SK-N-SH (cell line): ENCODE data around the gene CHAF1A. TPM values are rescaled to one million over a fixed set of nuclear protein-coding genes. Genes with fewer than 3 reads are reported as not detected.

Experiments
- CTCF ChIA-PET: fragments of 300-600, 350-600 bp; formaldehyde crosslinking; extraction: SDS; loops from one replicate; lab custom pipeline; 2021; lab: Yijun Ruan, JAX
- POLR2A ChIA-PET: fragments of 350-600 bp; sonication (Branson Sonifier 250); formaldehyde crosslinking; extraction: SDS; loops from one replicate; lab custom pipeline; 2020; ENCODE audit warnings: antibody characterized with exemption, inconsistent platforms; lab: Yijun Ruan, JAX
- DNase-seq: peaks from one replicate; pipeline ENCODE4 v3.0.0; 2012
- H2AFZ ChIP-seq: fragments of 200-600 bp; sonication (generic); 2 replicates; pipeline ENCODE4 v1.8.1; 2016; ENCODE audit warnings: antibody characterized with exemption, mild to moderate bottlenecking, low read depth
- H3F3A ChIP-seq: fragments of 200-600 bp; sonication (generic); replicated peaks from 2 replicates; pipeline ENCODE3; 2016; ENCODE audit warnings: antibody characterized with exemption, mild to moderate bottlenecking; ENCODE audit not compliant: insufficient read depth
- H3K27ac ChIP-seq, 2 experiments: fragments of 200-500 bp in 1 of 2; fragments of 200-600 bp in 1 of 2; sonication (Bioruptor generic) in 1 of 2; sonication (generic), shearing (Covaris generic) in 1 of 2; 2 replicates each; pipeline versions ENCODE4 v1.5.1 to v1.6.1; 2014 to 2016; ENCODE audit warnings: low read depth in 2 of 2, inconsistent platforms in 1 of 2, low read length in 1 of 2, mild to moderate bottlenecking in 1 of 2, mixed read lengths in 1 of 2
- H3K27me3 ChIP-seq: fragments of 200-600 bp; sonication (generic), shearing (Covaris generic); 2 replicates; pipeline ENCODE4 v1.6.1; 2016; ENCODE audit warnings: mixed run types; ENCODE audit not compliant: insufficient read depth
- H3K36me3 ChIP-seq, 2 experiments: fragments of 200-500 bp in 1 of 2; fragments of 200-600 bp in 1 of 2; sonication (Bioruptor generic) in 1 of 2; sonication (generic) in 1 of 2; replicated peaks in 1 of 2; 2 replicates each; pipeline versions ENCODE3 to v1.5.1; 2014 to 2016; ENCODE audit warnings: low read length in 1 of 2, mild to moderate bottlenecking in 1 of 2; ENCODE audit not compliant: insufficient read depth in 2 of 2, control insufficient read depth in 1 of 2
- H3K4me1 ChIP-seq, 2 experiments: fragments of 200-500 bp in 1 of 2; fragments of 200-600 bp in 1 of 2; sonication (Bioruptor generic) in 1 of 2; sonication (generic), shearing (Covaris generic) in 1 of 2; 2 replicates each; pipeline versions ENCODE4 v1.5.1 to v1.6.1; 2014 to 2016; ENCODE audit warnings: low read depth in 1 of 2, low read length in 1 of 2, mixed run types in 1 of 2; ENCODE audit not compliant: insufficient read depth in 2 of 2, control insufficient read depth in 1 of 2
- H3K4me2 ChIP-seq: fragments of 200-600 bp; sonication (generic), shearing (Covaris generic); 2 replicates; pipeline ENCODE4 v1.6.1; 2017; ENCODE audit warnings: mixed run types
- H3K4me3 ChIP-seq, 2 experiments: fragments of 200-500 bp in 1 of 2; fragments of 200-600 bp in 1 of 2; sonication (Bioruptor generic) in 1 of 2; sonication (generic), shearing (Covaris generic) in 1 of 2; 2 replicates each; pipeline versions ENCODE4 v1.5.1 to v1.8.1; 2014 to 2016; ENCODE audit warnings: low read depth in 2 of 2, inconsistent platforms in 1 of 2, low read length in 1 of 2, mild to moderate bottlenecking in 1 of 2, mixed read lengths in 1 of 2, moderate library complexity in 1 of 2
- H3K79me2 ChIP-seq: fragments of 200-600 bp; sonication (generic); 2 replicates; pipeline ENCODE4 v1.8.1; 2017; ENCODE audit warnings: mild to moderate bottlenecking; ENCODE audit not compliant: insufficient read depth
- H3K9ac ChIP-seq: fragments of 200-600 bp; sonication (generic); 2 replicates; pipeline ENCODE4 v1.6.1; 2017; ENCODE audit warnings: mixed run types
- H3K9me2 ChIP-seq: fragments of 200-600 bp; sonication (generic); 2 replicates; pipeline ENCODE4 v1.6.1; 2017; ENCODE audit warnings: mixed run types
- H3K9me3 ChIP-seq: fragments of 200-600 bp; sonication (generic); 2 replicates; pipeline ENCODE4 v1.6.1; 2017; ENCODE audit warnings: mixed run types, mild to moderate bottlenecking, moderate library complexity
- H4K20me1 ChIP-seq: fragments of 200-600 bp; sonication (generic); 2 replicates; pipeline ENCODE4 v1.6.1; 2017; ENCODE audit warnings: mild to moderate bottlenecking, mixed run types; ENCODE audit not compliant: insufficient read depth
- CHD2 ChIP-seq: fragments of 150-350 bp; IDR thresholded peaks from 2 replicates; pipeline ENCODE4 v1.6.1; 2018; ENCODE audit warnings: low read length; ENCODE audit not compliant: partially characterized antibody
- CTCF ChIP-seq: fragments of 200-600 bp; sonication (generic); IDR thresholded peaks from 2 replicates; pipeline ENCODE4 v1.6.1; 2017; ENCODE audit warnings: antibody characterized with exemption, mild to moderate bottlenecking, moderate library complexity
- ELF1 ChIP-seq: IDR thresholded peaks from 2 replicates; pipeline ENCODE4 v1.4.0; 2012
- EZH2phosphoT487 ChIP-seq: fragments of 200-600 bp; sonication (generic); IDR thresholded peaks from 2 replicates; pipeline ENCODE4 v1.6.1; 2017; ENCODE audit warnings: low read depth, mixed run types, mild to moderate bottlenecking, antibody characterized with exemption, moderate library complexity, borderline replicate concordance
- FOSL2 ChIP-seq: IDR thresholded peaks from 2 replicates; pipeline ENCODE4 v1.4.0; 2012; ENCODE audit warnings: low read depth, mild to moderate bottlenecking, moderate library complexity, borderline replicate concordance
- MAX ChIP-seq: IDR thresholded peaks from 2 replicates; pipeline ENCODE4 v1.4.0; 2012; ENCODE audit warnings: low read depth
- MXI1 ChIP-seq: IDR thresholded peaks from 2 replicates; pipeline ENCODE4 v1.6.1; 2012; ENCODE audit warnings: mild to moderate bottlenecking, low read depth, low read length, improper control_type of control experiment
- NRF1 ChIP-seq: IDR thresholded peaks from 2 replicates; pipeline ENCODE4 v1.6.1; 2012; ENCODE audit warnings: low read depth, mild to moderate bottlenecking, low read length
- PBX3 ChIP-seq: IDR thresholded peaks from 2 replicates; pipeline ENCODE4; 2012
- SIN3A ChIP-seq: IDR thresholded peaks from 2 replicates; pipeline ENCODE4 v1.6.1; 2012; ENCODE audit warnings: low read depth, mild to moderate bottlenecking, low read length, moderate library complexity, borderline replicate concordance
- TAF1 ChIP-seq: IDR thresholded peaks from 2 replicates; pipeline ENCODE4 v1.6.1; 2012; ENCODE audit warnings: low read depth, mild to moderate bottlenecking, low read length, moderate library complexity, borderline replicate concordance
- USF1 ChIP-seq: IDR thresholded peaks from 2 replicates; pipeline ENCODE4 v1.4.0; 2012; ENCODE audit warnings: low read depth, borderline replicate concordance
- USF2 ChIP-seq: fragments of 150-350 bp; IDR thresholded peaks from 2 replicates; pipeline ENCODE4 v1.6.1; 2017; ENCODE audit warnings: antibody characterized with exemption, low read length, low read depth, borderline replicate concordance
- ZBTB33 ChIP-seq: IDR thresholded peaks from 2 replicates; pipeline ENCODE4 v1.4.0; 2012; ENCODE audit warnings: low read depth, borderline replicate concordance
- WGBS: methylation state at CpG from one replicate; pipeline ENCODE4 v1.1.6; 2017; ENCODE audit warnings: low lambda C conversion rate; 5-methylcytosine and 5-hydroxymethylcytosine counted together
- polyA plus RNA-seq, 3 experiments: library from polyadenylated mRNA; depleted of rRNA; stranded (reverse); fragments of >200 nt; gene quantifications; 2 replicates each; pipeline ENCODE4 v1.2.3, GENCODE V29; 2012
- TF ChIP-seq, protein P1 (sequence below): fragments of 150-350 bp; IDR thresholded peaks from 2 replicates; pipeline ENCODE4 v1.6.1; 2016; ENCODE audit warnings: mild to moderate bottlenecking, low read depth, low read length

The CHAF1A gene
- 13.2 and 18.0 TPM in 2 replicates for polyA plus RNA-seq (2012; rRNA removed)
- polyA plus RNA-seq (2012; cell fraction: cytosol; rRNA removed), result 12.9 and 15.0 TPM in 2 replicates
- 23.9 and 29.4 TPM in 2 replicates for polyA plus RNA-seq (2012; cell fraction: nucleus; rRNA removed)

- Histone ChIP-seq H3K79me2 (peaks cover 77% of the 10 kb centered on the region), H3K4me2 (peak within 1 kb of the TSS; percentile 100), H2AFZ (peak within 1 kb of the TSS; percentile 81), H3K27me3 (no peaks in the 10 kb centered on the region), H3K36me3 (no peaks in the 10 kb centered on the region), H3K9me3 (no peaks in the 10 kb centered on the region), H3K9ac (peak within 1 kb of the TSS; percentile 97), H3K4me1 (peaks cover 8 to 10% of the 10 kb centered on the region in 2 experiments; a peak in 3 of 4 replicates), H3K4me3 (peak within 1 kb of the TSS; percentile 78 to 81), H3K9me2 (no peaks in the 10 kb centered on the region), H4K20me1 (peaks cover 17% of the 10 kb centered on the region), H3F3A (peaks cover 10% of the 10 kb centered on the region), H3K27ac (peak within 1 kb of the TSS; percentile 67 to 85)
- WGBS, result 1% methylated on average over 12 of the region's 84 CpGs
- TF ChIP-seq MXI1 (peak; percentile 66; the same call in 1 of the 2 replicates), PBX3 (peak; percentile 99), USF1 (peak; percentile 98), SIN3A (peak; percentile 99), CTCF (no peak), MAX (peak; percentile 43), ZBTB33 (peak; percentile 99), EZH2phosphoT487 (no peak), USF2 (peak; percentile 86), TAF1 (0 out of 2 replicates have a peak, but pooled peaks have one; percentile 46), ELF1 (no peak), NRF1 (no peak), CHD2 (peak; percentile 100), FOSL2 (no peak)
- TF ChIP-seq, protein P1, sequence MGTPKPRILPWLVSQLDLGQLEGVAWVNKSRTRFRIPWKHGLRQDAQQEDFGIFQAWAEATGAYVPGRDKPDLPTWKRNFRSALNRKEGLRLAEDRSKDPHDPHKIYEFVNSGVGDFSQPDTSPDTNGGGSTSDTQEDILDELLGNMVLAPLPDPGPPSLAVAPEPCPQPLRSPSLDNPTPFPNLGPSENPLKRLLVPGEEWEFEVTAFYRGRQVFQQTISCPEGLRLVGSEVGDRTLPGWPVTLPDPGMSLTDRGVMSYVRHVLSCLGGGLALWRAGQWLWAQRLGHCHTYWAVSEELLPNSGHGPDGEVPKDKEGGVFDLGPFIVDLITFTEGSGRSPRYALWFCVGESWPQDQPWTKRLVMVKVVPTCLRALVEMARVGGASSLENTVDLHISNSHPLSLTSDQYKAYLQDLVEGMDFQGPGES, result peak; percentile 92
- peak; percentile 99 for DNase-seq
- ChIA-PET CTCF (interaction anchor here (0.8 to 1.5 kb wide), 4 partner anchors 27 to 155 kb away, joined by 3 to 5 read pairs (median 3); partner anchors contain the start of gene YJU2), POLR2A (interaction anchor here (0.5 to 1.5 kb wide), 4 partner anchors 14 to 156 kb away, joined by 3 to 6 read pairs (median 4); partner anchors contain the start of gene YJU2)
These were observed at the start of gene CHAF1A for GRCh38 chr19:4402171-4403004. Gene CHAF1A (plus strand): TSS chr19:4402640. CDS start chr19:4402763, 123 bp downstream.
